SK-N-SH (cell line): ENCODE results near the gene SMYD4. TPM values are rescaled to one million over a fixed set of nuclear protein-coding genes. Genes with fewer than 3 reads are reported as not detected.
A peak's percentile ranks its signal among the peaks of the same experiment; 100 is the strongest.

Source experiments
- CTCF ChIA-PET: fragments of 300-600, 350-600 bp; formaldehyde crosslinking; extraction: SDS; loops from one replicate; lab custom pipeline; 2021; lab: Yijun Ruan, JAX
- POLR2A ChIA-PET: fragments of 350-600 bp; sonication (Branson Sonifier 250); formaldehyde crosslinking; extraction: SDS; loops from one replicate; lab custom pipeline; 2020; ENCODE audit warnings: antibody characterized with exemption, inconsistent platforms; lab: Yijun Ruan, JAX
- DNase-seq: peaks from one replicate; pipeline ENCODE4 v3.0.0; 2012
- H2AFZ ChIP-seq: fragments of 200-600 bp; sonication (generic); 2 replicates; pipeline ENCODE4 v1.8.1; 2016; ENCODE audit warnings: antibody characterized with exemption, mild to moderate bottlenecking, low read depth
- H3F3A ChIP-seq: fragments of 200-600 bp; sonication (generic); replicated peaks from 2 replicates; pipeline ENCODE3; 2016; ENCODE audit warnings: antibody characterized with exemption, mild to moderate bottlenecking; ENCODE audit not compliant: insufficient read depth
- H3K27ac ChIP-seq, 2 experiments: fragments of 200-500 bp in 1 of 2; fragments of 200-600 bp in 1 of 2; sonication (Bioruptor generic) in 1 of 2; sonication (generic), shearing (Covaris generic) in 1 of 2; 2 replicates each; pipeline versions ENCODE4 v1.5.1 to v1.6.1; 2014 to 2016; ENCODE audit warnings: low read depth in 2 of 2, inconsistent platforms in 1 of 2, low read length in 1 of 2, mild to moderate bottlenecking in 1 of 2, mixed read lengths in 1 of 2
- H3K27me3 ChIP-seq: fragments of 200-600 bp; sonication (generic), shearing (Covaris generic); 2 replicates; pipeline ENCODE4 v1.6.1; 2016; ENCODE audit warnings: mixed run types; ENCODE audit not compliant: insufficient read depth
- H3K36me3 ChIP-seq, 2 experiments: fragments of 200-500 bp in 1 of 2; fragments of 200-600 bp in 1 of 2; sonication (Bioruptor generic) in 1 of 2; sonication (generic) in 1 of 2; replicated peaks in 1 of 2; 2 replicates each; pipeline versions ENCODE3 to v1.5.1; 2014 to 2016; ENCODE audit warnings: low read length in 1 of 2, mild to moderate bottlenecking in 1 of 2; ENCODE audit not compliant: insufficient read depth in 2 of 2, control insufficient read depth in 1 of 2
- H3K4me1 ChIP-seq, 2 experiments: fragments of 200-500 bp in 1 of 2; fragments of 200-600 bp in 1 of 2; sonication (Bioruptor generic) in 1 of 2; sonication (generic), shearing (Covaris generic) in 1 of 2; 2 replicates each; pipeline versions ENCODE4 v1.5.1 to v1.6.1; 2014 to 2016; ENCODE audit warnings: low read depth in 1 of 2, low read length in 1 of 2, mixed run types in 1 of 2; ENCODE audit not compliant: insufficient read depth in 2 of 2, control insufficient read depth in 1 of 2
- H3K4me2 ChIP-seq: fragments of 200-600 bp; sonication (generic), shearing (Covaris generic); 2 replicates; pipeline ENCODE4 v1.6.1; 2017; ENCODE audit warnings: mixed run types
- H3K4me3 ChIP-seq, 2 experiments: fragments of 200-500 bp in 1 of 2; fragments of 200-600 bp in 1 of 2; sonication (Bioruptor generic) in 1 of 2; sonication (generic), shearing (Covaris generic) in 1 of 2; 2 replicates each; pipeline versions ENCODE4 v1.5.1 to v1.8.1; 2014 to 2016; ENCODE audit warnings: low read depth in 2 of 2, inconsistent platforms in 1 of 2, low read length in 1 of 2, mild to moderate bottlenecking in 1 of 2, mixed read lengths in 1 of 2, moderate library complexity in 1 of 2
- H3K79me2 ChIP-seq: fragments of 200-600 bp; sonication (generic); 2 replicates; pipeline ENCODE4 v1.8.1; 2017; ENCODE audit warnings: mild to moderate bottlenecking; ENCODE audit not compliant: insufficient read depth
- H3K9ac ChIP-seq: fragments of 200-600 bp; sonication (generic); 2 replicates; pipeline ENCODE4 v1.6.1; 2017; ENCODE audit warnings: mixed run types
- H3K9me2 ChIP-seq: fragments of 200-600 bp; sonication (generic); 2 replicates; pipeline ENCODE4 v1.6.1; 2017; ENCODE audit warnings: mixed run types
- H3K9me3 ChIP-seq: fragments of 200-600 bp; sonication (generic); 2 replicates; pipeline ENCODE4 v1.6.1; 2017; ENCODE audit warnings: mixed run types, mild to moderate bottlenecking, moderate library complexity
- H4K20me1 ChIP-seq: fragments of 200-600 bp; sonication (generic); 2 replicates; pipeline ENCODE4 v1.6.1; 2017; ENCODE audit warnings: mild to moderate bottlenecking, mixed run types; ENCODE audit not compliant: insufficient read depth
- CTCF ChIP-seq: fragments of 200-600 bp; sonication (generic); IDR thresholded peaks from 2 replicates; pipeline ENCODE4 v1.6.1; 2017; ENCODE audit warnings: antibody characterized with exemption, mild to moderate bottlenecking, moderate library complexity
- ELF1 ChIP-seq: IDR thresholded peaks from 2 replicates; pipeline ENCODE4 v1.4.0; 2012
- EP300 ChIP-seq, 2 experiments: IDR thresholded peaks; 2 replicates each; pipeline versions ENCODE4 v1.4.0 to v1.6.1; 2012; ENCODE audit warnings: borderline replicate concordance in 1 of 2, low read depth in 1 of 2, low read length in 1 of 2
- FOXJ3 ChIP-seq: sonication (generic); formaldehyde crosslinking; IDR thresholded peaks from 2 replicates; pipeline ENCODE4 v1.5.1; 2020; ENCODE audit warnings: mild to moderate bottlenecking, missing genetic modification reagents
- FOXM1 ChIP-seq: IDR thresholded peaks from 2 replicates; pipeline ENCODE4 v1.4.0; 2012; ENCODE audit warnings: low read depth, mild to moderate bottlenecking
- GATA2 ChIP-seq: sonication (generic); formaldehyde crosslinking; IDR thresholded peaks from 2 replicates; pipeline ENCODE4 v1.5.0; 2020; ENCODE audit warnings: mild to moderate bottlenecking, missing genetic modification reagents
- MEF2A ChIP-seq: IDR thresholded peaks from 2 replicates; pipeline ENCODE4 v1.4.0; 2012; ENCODE audit warnings: low read depth, borderline replicate concordance
- NFIC ChIP-seq: IDR thresholded peaks from 2 replicates; pipeline ENCODE4 v1.4.0; 2012; ENCODE audit warnings: borderline replicate concordance
- PBX3 ChIP-seq: IDR thresholded peaks from 2 replicates; pipeline ENCODE4; 2012
- RAD21 ChIP-seq: IDR thresholded peaks from 2 replicates; pipeline ENCODE4 v1.6.1; 2012; ENCODE audit warnings: mild to moderate bottlenecking, low read length
- RFX5 ChIP-seq: IDR thresholded peaks from 2 replicates; pipeline ENCODE4 v1.6.1; 2012; ENCODE audit warnings: mild to moderate bottlenecking, improper control_type of control experiment, low read length
- RXRA ChIP-seq: IDR thresholded peaks from 2 replicates; pipeline ENCODE4 v1.4.0; 2012; ENCODE audit warnings: low read depth, mild to moderate bottlenecking, borderline replicate concordance
- TCF12 ChIP-seq: IDR thresholded peaks from 2 replicates; pipeline ENCODE4 v1.4.0; 2012
- WGBS: methylation state at CpG from one replicate; pipeline ENCODE4 v1.1.6; 2017; ENCODE audit warnings: low lambda C conversion rate; 5-methylcytosine and 5-hydroxymethylcytosine counted together
- polyA plus RNA-seq, 3 experiments: library from polyadenylated mRNA; depleted of rRNA; stranded (reverse); fragments of >200 nt; gene quantifications; 2 replicates each; pipeline ENCODE4 v1.2.3, GENCODE V29; 2012

The SMYD4 gene
- polyA plus RNA-seq, 1 of the 3 experiments (the other 2 are of a cell fraction), result 4.9 TPM

DNA sequence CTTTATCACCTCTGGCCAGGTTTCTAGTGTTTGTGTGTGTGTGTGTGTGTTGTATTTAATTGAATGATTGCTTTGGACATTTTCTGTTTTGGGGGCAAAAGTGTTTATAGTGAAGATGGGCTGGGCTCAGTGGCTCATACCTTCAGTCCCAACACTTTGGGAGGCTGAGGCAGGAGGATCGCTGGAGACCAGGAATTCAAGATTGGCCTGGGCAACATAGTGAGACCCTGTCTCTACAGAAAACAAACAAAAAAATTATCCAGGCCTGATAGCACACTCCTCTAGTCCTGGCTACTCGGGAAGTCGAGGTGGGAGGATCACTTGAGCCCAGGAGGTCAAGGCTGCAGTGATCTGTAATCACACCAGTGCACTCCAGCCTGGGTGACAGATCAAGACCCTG lies 37.6 kb upstream of the SMYD4 start (continued):
- no peak for TF ChIP-seq FOXM1
- TF ChIP-seq GATA2 (CRISPR knock-in tag), result no peak
- TF ChIP-seq RFX5, result no peak
- no peak for TF ChIP-seq MEF2A
- TF ChIP-seq, all 33 proteins: peak for 0

GRCh38 chr17:1865252-1866037 lies 35.7 kb upstream of the SMYD4 start:
- Histone ChIP-seq H3K79me2 (peaks cover 4% of the 10 kb centered on the region; the same call in 1 of the 2 replicates), H3K9me3 (no peaks in the 10 kb centered on the region), H3K9me2 (no peaks in the 10 kb centered on the region), H3K27ac (no peak overlapping the region), H3K4me1 (no peaks in the 10 kb centered on the region), H3K4me3 (peak overlapping the region in 1 of 2 experiments; percentile 35; a peak in 1 of 4 replicates), H2AFZ (no peak overlapping the region), H3K36me3 (peaks cover 4 to 7% of the 10 kb centered on the region in 2 experiments), H3K9ac (no peak overlapping the region), H3K27me3 (no peaks in the 10 kb centered on the region), H3K4me2 (no peak overlapping the region), H4K20me1 (no peaks in the 10 kb centered on the region), H3F3A (peaks cover 6% of the 10 kb centered on the region)
- DNase-seq, result peak; percentile 56
- WGBS, result 68% methylated on average over 17 of the region's 17 CpGs
- ChIA-PET POLR2A (no interaction called here), CTCF (interaction anchor here (0.6 to 1.4 kb wide), 14 partner anchors 10 to 324 kb away, joined by 3 to 7 read pairs (median 3); no protein-coding TSS in a partner anchor)
- TF ChIP-seq FOXM1 (no peak), PBX3 (no peak), EP300 (IDR thresholded peaks at IDR 0.05; ENCODE audit: borderline replicate concordance in 1 of 2, low read depth in 1 of 2, low read length in 1 of 2) (no peak), CTCF (peak; percentile 64), ELF1 (no peak), RAD21 (peak; percentile 54), TCF12 (no peak), NFIC (no peak), RXRA (no peak), FOXJ3 (CRISPR knock-in tag) (no peak)
